GM19455 (cell line): ENCODE data around the gene ADGRG1.
"Not testable (repeated sequence)": the region's sequence is repeated elsewhere in the genome, so short reads cannot be mapped to it uniquely, and the experiment has no call there.

Experiments
- ATAC-seq: cut with Tn5 transposase; IDR thresholded peaks from one replicate; pipeline ENCODE4 v1.9.1; 2021; ENCODE audit not compliant: unreplicated experiment

The ADGRG1 gene

DNA sequence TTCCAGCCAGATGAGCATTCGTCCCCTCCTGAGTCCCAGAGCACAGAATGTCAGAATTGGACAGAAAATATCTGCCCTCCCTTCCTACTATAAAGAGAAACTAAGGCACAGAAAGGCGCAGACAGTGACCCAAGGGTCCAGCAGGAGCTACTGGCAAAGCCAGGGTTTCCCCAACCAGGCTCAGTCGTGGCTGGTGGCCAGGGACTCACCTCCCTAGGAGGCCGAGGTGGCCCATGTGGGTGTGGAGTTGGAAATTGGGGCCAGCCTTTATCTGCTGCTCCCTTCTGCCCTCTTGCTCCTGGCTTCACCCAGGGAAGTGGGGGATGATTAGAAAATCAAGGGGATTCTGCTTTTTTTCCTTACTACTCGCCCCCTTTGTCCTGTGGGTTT lies 67.2 kb downstream of the ADGRG1 start:
- ATAC-seq, result no peak

DNA sequence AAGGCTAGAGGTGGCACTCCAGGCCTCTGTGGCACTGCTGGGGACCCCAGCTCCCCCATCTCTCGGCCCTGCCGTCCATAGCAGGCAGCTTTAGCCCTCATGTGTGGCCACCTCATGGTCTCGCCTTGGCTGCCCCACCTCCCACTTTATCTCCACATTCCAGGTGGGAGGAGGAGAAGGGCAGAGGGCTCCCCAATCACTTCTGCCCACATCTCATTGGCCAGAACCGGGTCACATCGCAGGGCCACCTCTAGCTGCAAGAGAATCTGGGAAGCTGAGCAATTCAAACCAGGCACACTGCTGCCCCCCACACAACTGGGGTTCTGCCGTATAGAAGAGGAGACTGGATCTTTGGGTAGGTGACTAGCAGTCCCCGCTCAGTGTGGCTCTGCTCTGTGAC lies 67.8 kb downstream of the ADGRG1 start:
- ATAC-seq, result no peak

DNA sequence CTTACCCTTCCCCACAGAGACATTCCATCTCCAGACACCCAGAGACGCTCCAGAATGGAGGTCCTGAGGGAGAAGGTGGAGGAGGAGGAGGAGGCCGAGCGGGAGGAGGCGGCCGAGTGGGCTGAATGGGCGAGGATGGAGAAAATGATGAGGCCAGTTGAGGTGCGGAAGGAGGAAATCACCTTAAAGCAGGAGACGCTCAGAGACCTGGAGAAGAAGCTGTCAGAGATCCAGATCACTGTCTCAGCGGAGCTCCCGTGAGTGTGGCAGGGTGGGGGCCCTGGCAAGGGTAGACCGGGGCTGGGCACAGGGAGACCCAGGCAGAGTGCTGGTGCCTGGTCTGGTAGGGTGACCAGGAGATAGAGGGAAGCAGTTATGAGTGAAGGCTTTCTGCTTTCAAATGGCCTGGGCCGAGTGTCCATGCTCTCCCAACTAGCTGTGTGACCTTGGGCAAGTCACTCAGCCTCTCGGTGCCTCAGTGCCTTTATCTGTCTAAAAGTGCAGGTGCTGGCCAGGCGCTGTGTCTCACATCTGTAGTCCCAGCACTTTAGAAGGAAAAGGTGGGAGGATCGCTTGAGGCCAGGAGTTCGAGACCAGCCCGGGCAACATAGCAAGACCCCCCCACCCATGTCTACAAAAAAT lies 69.6 kb downstream of the ADGRG1 start:
- ATAC-seq, result no peak

DNA sequence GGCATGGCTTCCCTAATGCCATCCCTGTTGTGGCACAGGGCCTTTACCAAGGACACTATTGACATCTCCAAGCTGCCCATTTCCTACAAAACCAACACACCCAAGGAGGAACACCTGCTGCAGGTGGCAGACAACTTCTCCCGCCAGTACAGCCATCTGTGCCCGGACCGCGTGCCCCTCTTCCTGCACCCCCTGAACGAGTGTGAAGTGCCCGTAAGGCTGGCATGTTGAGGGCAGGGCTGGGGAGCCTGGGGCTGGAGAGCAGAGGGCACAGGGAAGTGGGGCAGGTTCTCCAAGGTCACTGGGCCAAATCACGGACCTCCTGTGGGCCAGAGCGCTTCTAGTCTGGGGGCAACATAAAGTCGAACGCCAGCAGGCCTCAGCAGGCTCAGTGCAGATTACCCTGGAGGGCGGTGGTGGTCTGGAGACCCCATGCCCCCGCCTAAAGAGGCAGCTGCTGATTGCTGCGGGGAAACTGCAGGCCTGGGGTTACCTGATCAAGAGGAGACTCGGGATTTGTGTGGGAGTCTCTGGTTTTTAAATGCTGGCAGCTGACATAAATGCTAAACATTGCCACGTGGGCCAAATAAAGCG lies 70.5 kb downstream of the ADGRG1 start:
- no peak for ATAC-seq

DNA sequence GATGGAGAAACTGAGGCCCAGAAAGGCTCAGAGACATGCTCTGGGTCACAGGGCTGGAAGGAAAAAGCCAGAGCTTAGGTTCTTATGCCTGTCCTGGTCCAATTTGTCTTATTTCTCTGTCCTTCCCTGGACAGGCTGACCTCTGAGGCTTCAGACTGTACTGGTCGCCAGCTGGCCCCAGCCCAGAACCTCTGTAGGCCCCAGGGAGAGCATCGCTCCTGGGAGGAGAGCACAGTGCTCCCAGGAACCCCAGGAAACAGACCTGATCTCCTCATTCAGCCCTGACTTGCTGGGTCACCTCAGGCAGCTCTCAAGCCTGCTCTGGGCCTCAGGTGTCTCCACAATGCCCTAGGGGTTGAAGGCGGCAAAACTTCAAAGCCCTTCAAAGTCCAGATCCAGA lies 71.1 kb downstream of the ADGRG1 start:
- ATAC-seq, result no peak

DNA sequence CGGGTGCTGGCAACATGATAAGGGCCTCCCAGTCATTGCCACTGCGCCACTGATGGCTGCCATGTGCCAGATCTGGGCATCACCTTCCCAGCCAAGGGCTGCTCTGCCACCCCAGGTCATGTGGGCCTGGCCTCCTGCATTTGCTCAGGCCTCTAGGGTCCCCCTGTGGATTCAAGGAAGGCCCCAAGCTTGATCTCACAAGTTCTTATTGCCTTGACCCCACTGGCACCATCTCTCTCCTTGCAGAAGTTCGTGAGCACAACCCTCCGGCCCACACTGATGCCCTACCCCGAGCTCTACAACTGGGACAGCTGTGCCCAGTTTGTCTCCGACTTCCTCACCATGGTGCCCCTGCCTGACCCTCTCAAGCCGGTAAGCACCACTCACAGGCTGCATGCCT lies 71.5 kb downstream of the ADGRG1 start:
- no peak for ATAC-seq

DNA sequence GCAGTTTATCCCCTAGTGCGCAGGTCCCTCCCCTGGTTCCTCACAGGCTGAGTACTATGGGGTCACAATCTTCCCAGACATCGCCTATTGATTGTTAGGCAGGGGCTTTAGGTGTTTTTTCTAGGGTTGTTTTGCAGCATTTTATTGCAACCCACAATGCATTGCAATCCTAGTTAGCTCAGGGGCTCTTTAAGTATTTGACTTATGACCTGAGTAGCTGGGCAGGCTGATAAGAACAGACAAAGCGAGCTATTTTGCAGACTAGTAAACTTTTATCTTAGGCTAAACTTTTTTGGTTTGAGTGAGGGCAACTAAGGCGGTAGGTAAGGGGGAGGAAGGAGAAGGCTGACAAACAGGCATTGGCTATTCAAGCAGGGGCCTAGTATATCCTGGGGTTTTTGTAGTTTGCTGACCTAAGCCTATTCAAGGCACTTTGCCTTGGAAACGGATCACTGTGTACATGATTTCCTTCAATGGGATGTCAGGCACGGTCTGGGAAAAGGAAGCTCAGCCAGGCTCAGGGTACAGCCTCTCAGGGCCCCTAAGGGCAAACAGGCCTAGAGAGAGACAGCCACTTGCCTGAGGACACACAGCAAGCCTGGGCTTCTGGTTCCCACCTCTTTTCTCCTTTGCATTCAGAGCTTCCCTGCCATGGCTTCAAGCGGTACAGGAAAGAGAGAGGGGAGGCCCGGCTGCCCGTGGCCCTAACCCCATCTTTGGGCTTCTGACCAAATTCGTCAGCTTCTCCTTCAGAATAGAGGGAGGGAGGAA lies 72.5 kb downstream of the ADGRG1 start:
- ATAC-seq, result no peak

DNA sequence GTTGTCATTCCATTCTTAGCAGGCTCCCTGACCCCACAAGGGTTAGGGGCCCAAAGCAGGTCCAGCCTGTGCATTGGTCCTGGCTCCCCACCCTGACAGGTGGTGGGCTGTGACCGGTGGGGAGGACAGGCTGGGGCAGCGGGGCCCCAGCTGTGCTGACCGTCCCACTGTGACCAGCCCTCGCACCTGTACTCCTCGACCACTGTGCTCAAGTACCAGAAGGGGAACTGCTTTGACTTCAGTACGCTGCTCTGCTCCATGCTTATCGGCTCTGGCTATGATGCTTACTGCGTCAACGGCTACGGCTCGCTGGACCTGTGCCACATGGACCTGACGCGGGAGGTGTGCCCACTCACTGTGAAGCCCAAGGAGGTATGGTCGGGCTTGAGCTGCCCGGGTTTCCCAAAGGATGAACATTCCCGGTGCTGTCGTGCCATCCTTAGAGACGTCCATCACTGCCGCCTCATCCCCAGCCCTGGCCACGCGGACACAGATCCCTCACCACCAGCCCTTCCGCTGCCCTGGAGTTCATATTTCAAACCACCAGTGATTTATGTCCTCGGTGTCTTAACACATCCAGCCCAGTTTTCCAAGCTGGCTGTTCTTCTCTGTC lies 73.4 kb downstream of the ADGRG1 start:
- ATAC-seq, result no peak

DNA sequence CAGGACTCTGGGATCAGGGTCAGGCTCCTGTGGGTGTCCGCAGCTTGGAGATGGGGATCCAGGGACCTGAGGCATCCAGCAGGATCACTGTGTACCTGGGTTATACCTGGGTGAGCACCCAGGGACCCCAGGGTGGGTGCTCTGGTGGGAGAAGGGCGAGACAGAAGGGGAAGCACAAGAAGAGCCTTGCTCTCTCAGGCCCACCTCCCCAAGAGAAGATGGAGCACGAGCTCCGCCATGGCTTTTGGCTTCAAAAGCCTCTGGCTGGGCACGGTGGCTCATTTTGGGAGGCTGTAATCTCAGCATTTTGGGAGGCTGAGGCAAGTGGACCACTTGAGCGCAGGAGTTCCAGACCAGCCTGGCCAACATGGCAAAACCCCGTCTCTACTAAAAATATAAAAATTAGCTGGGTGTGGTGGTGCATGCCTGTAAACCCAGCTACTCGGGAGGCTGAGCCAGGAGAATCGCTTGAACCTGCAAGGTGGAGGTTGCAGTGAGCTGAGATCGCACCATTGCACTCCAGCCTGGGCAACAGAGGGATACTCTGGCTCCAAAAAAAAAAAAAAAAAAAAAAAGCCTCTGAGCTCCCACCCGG lies 75.1 kb downstream of the ADGRG1 start:
- ATAC-seq, result no peak

DNA sequence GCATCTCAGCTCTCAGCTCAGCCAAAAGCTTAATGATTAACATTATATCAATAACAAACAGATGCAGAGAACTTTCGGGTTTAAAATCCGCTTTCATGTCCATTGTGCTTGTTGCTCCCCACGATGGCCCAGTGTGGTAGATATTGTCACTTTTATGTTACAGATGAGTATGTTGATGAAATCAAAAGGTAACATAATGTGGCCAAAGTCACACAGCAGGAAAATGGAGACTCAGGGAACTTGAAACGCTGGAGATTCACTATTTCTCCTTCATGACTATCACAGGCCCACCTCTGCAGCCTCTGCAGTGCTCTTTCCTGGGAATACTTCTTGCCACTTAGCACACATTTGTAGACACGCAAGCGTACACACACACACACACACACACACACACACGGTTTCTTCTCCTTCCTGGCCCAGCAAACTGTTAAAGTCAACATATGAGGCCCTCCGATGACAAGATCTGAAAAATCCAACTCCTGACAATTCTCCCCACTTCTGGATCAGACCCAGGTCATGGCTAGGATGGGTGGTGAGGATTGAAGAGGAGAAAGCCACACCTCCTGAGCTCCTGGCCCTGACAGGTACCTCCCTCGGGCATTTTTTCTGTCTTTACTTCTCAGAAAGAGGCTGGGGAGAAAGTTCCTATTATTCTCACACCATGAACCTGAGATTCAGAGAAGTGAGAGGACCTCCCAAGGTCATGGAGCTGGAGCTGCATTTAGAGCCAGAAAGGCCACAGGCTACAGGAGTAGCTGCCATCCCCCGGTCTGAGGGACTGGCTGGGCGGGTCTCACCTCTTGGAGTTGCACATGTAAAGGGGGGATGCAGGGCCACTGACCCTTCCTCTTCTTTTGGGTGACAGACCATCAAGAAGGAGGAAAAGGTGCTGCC lies 75.8 kb downstream of the ADGRG1 start:
- ATAC-seq, result no peak

DNA sequence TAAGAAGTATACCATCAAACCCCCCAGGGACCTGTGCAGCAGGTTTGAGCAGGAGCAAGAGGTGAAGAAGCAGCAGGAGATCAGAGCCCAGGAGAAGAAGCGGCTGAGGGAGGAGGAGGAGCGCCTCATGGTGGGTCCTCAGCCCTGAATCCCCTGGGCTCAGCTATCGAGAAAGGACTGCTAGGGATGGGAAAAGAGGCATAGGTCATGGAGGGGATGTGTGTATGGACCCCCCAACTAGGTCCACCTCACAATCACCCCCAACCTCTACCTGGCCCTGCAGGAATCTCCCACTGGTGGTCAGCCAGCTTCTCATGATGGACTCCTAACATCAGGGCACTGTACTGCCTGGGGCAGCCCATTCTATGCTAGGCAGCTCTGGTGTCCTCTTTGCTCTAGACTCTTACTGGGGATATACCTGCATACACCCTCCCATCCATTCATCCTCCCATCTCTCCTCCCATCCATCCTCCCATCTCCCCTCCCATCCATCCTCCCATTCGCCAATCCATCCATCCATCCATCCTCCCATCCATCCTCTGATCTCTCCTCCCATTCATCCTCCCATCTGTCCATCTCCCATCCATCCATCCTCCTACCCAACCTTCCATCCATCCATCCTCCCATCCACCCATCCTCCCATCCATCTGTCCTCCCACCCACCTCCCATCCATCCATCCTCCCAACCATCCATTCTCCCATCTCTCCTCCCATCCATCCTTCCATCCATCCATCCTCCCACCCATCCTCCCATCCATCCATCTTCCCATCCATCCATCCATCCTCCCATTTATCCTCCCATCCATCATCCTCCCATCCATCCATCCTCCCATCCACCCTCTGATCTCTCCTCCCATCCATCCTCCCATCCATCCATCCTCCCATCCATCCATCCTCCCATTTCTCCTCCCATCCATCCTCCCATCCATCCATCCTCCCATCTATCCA lies 76.7 kb downstream of the ADGRG1 start:
- ATAC-seq, result no peak

DNA sequence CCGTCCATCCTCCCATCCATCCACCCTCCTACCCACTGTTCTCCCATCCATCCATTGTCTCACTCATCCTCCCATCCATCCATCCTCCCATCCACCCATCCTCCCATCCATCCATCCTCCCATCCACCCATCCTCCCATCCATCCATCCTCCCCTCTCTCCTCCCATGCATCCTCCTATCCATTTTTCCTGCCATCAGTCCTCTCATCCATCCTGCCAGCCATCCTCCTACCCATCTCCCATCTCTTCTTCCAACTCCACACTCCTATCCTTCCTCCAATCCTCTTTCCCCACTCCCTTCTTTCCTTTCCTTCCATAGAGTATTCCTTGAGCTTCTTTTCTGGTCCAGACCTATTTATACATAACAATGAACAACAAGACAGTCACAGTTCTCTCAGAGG lies 78.3 kb downstream of the ADGRG1 start:
- ATAC-seq, result no peak

DNA sequence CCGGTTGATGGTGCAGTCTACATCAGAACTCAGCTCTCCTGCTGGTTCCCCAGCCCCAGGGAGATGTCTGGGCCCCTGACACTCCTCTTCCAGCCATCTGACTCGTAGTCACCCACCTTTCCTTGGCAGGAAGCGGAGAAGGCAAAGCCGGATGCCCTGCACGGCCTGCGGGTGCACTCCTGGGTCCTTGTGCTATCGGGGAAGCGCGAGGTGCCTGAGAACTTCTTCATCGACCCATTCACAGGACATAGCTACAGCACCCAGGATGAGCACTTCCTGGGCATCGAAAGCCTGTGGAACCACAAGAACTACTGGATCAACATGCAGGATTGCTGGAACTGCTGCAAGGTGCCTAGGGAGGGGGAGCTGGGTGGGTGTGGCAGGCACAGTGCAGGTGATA lies 78.9 kb downstream of the ADGRG1 start:
- no peak for ATAC-seq

DNA sequence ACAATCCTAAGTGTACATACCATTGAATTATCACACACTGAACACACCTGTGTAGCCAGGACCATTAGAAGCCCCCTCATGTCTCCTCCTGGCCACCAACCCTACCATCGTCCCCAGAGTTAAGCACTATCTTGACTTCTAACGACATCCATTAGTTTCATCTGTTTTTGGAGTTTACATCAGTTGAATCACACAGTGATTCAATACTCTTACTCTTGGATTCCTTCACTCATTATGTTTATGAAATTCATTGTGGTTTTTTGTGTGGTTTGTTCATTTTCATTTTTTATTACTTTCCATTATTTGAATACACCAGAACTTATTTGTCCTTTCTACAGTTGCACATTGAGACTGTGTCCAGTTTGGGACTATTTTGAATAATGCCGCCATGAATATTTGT lies 79.7 kb downstream of the ADGRG1 start:
- no peak for ATAC-seq

DNA sequence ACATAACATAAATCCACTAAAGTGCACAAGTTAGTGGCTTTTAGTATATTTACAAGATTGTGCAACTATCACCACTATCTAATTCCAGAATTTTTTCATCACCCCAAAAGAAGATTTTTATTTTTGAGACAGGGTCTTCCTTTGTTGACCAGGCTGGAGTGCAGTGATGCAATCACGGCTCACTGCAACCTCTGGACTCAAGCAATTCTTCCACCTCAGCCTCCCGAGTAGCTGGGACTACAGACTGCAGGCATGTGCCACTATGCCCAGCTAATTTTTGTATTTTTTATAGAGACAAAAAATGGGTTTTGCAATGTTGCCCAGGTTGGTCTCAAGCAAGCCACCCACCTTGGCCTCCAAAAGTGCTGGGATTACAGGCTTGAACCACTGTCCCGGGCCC lies 81.2 kb downstream of the ADGRG1 start:
- no peak for ATAC-seq

DNA sequence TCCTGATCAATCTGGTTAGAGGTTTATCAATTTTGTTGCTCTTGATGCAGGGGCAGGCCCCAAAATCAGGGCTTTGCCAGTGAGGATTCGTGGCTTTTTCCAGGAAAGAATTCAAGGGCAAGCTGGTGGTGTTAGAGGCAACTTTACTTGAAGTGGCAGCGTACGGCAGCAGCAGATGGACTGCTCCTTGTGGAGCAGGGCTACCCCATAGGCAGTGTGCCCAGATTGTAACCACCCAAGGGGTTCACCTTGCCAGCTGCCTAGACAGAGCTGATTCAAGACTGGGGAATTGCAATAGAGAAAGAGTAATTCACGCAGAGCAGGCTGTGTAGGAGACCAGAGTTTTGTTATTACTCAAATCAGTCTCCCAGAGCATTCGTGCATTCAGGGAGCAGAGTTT lies 82.9 kb downstream of the ADGRG1 start:
- ATAC-seq, result no peak

DNA sequence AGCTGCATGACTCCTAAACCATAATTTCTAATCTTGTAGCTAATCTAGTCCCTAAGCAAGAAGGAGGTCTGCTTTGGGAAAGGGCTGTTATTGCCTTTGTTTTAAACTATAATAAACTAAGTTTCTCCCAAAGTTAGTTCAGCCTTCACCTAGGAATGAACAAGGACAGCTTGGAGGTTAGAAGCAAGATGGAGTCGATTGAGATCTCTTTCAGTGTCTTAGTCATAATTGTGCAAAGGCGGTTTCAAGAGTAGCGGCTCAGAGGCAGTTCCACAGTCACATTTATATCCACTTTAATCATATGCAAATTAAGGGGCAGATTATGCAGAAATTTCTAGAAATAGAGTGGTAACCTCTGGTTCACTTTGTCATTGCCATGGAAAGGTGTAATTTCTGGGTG lies 83.6 kb downstream of the ADGRG1 start:
- no peak for ATAC-seq

DNA sequence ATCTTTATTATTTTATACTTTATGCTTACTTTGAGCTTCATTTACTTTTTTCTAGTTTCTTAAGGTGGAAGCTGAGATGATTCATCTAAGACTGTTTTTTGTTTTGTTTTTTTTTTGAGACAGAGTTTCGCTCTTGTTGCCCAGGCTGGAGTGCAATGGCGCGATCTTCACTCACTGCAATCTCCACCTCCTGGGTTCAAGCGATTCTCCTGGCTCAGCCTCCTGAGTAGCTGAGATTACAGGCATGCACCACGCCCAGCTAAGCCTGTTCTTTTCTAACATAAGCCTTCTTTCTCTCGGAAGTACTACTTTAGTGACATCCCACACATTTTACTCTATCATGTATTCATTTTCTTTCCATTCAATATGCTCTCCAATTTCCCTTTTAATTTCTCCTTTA lies 84.1 kb downstream of the ADGRG1 start:
- not testable (repeated sequence) for ATAC-seq

DNA sequence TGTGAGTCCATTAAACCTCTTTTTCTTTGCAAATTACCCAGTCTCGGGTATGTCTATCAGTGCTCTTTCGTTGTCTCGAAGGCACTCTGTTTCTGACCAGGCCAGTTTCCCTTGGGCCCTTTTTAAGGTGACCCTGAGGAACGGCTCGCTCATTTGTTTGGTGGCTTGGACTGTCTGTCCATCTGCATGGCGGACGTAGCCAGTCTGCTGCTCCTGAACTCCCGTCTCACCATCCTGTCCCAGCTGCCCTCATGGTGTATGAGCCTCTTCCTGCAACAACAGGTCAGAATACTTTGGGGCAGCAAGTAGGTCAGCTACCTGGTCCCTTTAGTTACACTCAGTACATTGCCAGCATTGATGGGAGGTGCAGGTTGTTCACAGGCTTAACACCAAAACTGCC lies 85.2 kb downstream of the ADGRG1 start:
- no peak for ATAC-seq

DNA sequence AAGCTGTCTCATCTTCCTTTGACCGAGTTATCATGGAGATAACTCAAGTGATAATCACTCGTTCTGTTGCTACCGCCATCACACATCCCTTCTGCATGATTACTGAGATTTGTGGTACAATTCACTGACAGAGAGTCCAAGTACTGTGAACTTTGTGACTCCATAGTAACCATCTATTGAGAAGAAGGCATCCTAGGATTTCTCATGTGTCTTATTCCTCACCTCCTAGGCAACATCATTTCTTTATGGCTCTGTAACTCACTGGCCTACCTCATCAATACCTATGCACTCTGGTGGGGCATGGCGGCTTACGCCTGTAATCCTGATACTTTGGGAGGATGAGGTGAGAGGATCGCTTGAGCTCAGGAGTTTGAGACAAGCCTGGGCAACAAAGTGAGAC lies 85.6 kb downstream of the ADGRG1 start:
- no peak for ATAC-seq
